Caco-2 (cell line): ENCODE measurements around the gene NLRP12. TPM values are rescaled to one million over a fixed set of nuclear protein-coding genes. Genes with fewer than 3 reads are reported as not detected.
"Not testable (repeated sequence)": the region's sequence is repeated elsewhere in the genome, so short reads cannot be mapped to it uniquely, and the experiment has no call there.

Source experiments
- BruUV-seq: library from RNA; stranded (reverse); fragments of 400-500 nt; replicated peaks from 2 replicates; lab custom pipeline; 2021; lab: Mats Ljungman, UMichigan
- CTCF ChIA-PET: fragments of 300-600 bp; sonication (Branson Sonifier 250); formaldehyde crosslinking; loops from one replicate; lab custom pipeline; 2022; ENCODE audit warnings: antibody characterized with exemption; lab: Charles Lee
- POLR2A ChIA-PET: fragments of 300-600 bp; sonication (Branson Sonifier 250); formaldehyde crosslinking; loops from one replicate; lab custom pipeline; 2022; ENCODE audit warnings: antibody characterized with exemption; lab: Charles Lee
- DNase-seq, 2 experiments: peaks; one replicate each; pipeline versions ENCODE4 v3.0.0 to v3.0.0-alpha.2; 2020 to 2022
- H3K27me3 ChIP-seq: replicated peaks from 2 replicates; pipeline ENCODE4 v1.6.0; 2011; ENCODE audit warnings: low read length; ENCODE audit not compliant: control insufficient read depth, insufficient read depth
- H3K36me3 ChIP-seq: 2 replicates; pipeline ENCODE4 v1.5.1; 2011; ENCODE audit warnings: low read length; ENCODE audit not compliant: control insufficient read depth, insufficient read depth
- H3K4me1 ChIP-seq: fragments of 250-450 bp; sonication (Bioruptor Pico); 2 replicates; pipeline ENCODE4 v1.5.1; 2020; ENCODE audit warnings: mild to moderate bottlenecking
- H3K4me3 ChIP-seq: 2 replicates; pipeline ENCODE4 v1.5.1; 2011; ENCODE audit warnings: low read depth, mild to moderate bottlenecking, control low read depth, low read length
- H3K9me3 ChIP-seq: fragments of 250-450 bp; sonication (Bioruptor Pico); 2 replicates; pipeline ENCODE4 v1.5.1; 2020; ENCODE audit warnings: mild to moderate bottlenecking, moderate library complexity
- H3K27ac Mint-ChIP-seq: one replicate; pipeline ENCODE4 v1.8.0; 2022; ENCODE audit warnings: mixed read lengths; ENCODE audit not compliant: unreplicated experiment
- H3K27me3 Mint-ChIP-seq: one replicate; pipeline ENCODE4 v1.8.0; 2022; ENCODE audit warnings: mixed read lengths; ENCODE audit not compliant: insufficient read depth, unreplicated experiment
- H3K36me3 Mint-ChIP-seq: one replicate; pipeline ENCODE4 v1.8.0; 2022; ENCODE audit warnings: mild to moderate bottlenecking, mixed read lengths; ENCODE audit not compliant: insufficient read depth, unreplicated experiment
- H3K4me1 Mint-ChIP-seq: one replicate; pipeline ENCODE4 v1.8.0; 2022; ENCODE audit warnings: low read depth, mixed read lengths; ENCODE audit not compliant: unreplicated experiment
- H3K4me3 Mint-ChIP-seq: one replicate; pipeline ENCODE4 v1.8.0; 2022; ENCODE audit warnings: mild to moderate bottlenecking, moderate library complexity, mixed read lengths; ENCODE audit not compliant: unreplicated experiment
- H3K9me3 Mint-ChIP-seq: one replicate; pipeline ENCODE4 v1.8.0; 2022; ENCODE audit warnings: mixed read lengths; ENCODE audit not compliant: unreplicated experiment
- CTCF ChIP-seq, 2 experiments: fragments of 200-600 bp in 1 of 2; IDR thresholded peaks; 1 replicate in 1 of 2; 2 replicates in 1 of 2; pipeline versions ENCODE4 v1.5.1 to v1.8.0; 2011 to 2022; ENCODE audit warnings: antibody characterized with exemption in 1 of 2, control low read depth in 1 of 2, inconsistent platforms in 1 of 2, low read depth in 1 of 2, low read length in 1 of 2, mild to moderate bottlenecking in 1 of 2, moderate library complexity in 1 of 2; ENCODE audit not compliant: insufficient read depth in 1 of 2, severe bottlenecking in 1 of 2, unreplicated experiment in 1 of 2
- intact Hi-C: fragments of 100-400 bp; cut with micrococcal nuclease; formaldehyde crosslinking; loops from one replicate; pipeline ENCODE4 v1.10.0; 2022; ENCODE audit not compliant: unreplicated experiment
- total RNA-seq: library from RNA; stranded (reverse); gene quantifications from 2 replicates; pipeline ENCODE4 v1.2.3, GENCODE V29; 2022

The NLRP12 gene
- total RNA-seq, 1 experiment from 2014 or later, result not detected

GRCh38 chr19:53870485-53870844 lies 46.4 kb upstream of the NLRP12 start:
- ChIA-PET POLR2A (no interaction called here), CTCF (no interaction called here)
- H3K4me3 Mint-ChIP-seq, result peak overlapping the region; percentile 24
- H3K36me3 Mint-ChIP-seq, result peaks cover 80% of the 10 kb centered on the region
- intact Hi-C loops, result no loop called here
- Histone ChIP-seq H3K36me3 (peaks cover 3% of the 10 kb centered on the region), H3K4me1 (peaks cover 16% of the 10 kb centered on the region), H3K9me3 (no peaks in the 10 kb centered on the region), H3K4me3 (no peak overlapping the region), H3K27me3 (no peaks in the 10 kb centered on the region)
- no peaks in the 10 kb centered on the region for H3K9me3 Mint-ChIP-seq
- no TSS peak for BruUV-seq
- DNase-seq, result no peak
- peaks cover 37% of the 10 kb centered on the region for H3K4me1 Mint-ChIP-seq
- H3K27ac Mint-ChIP-seq, result no peak overlapping the region
- H3K27me3 Mint-ChIP-seq, result no peaks in the 10 kb centered on the region
- no peak for TF ChIP-seq CTCF (IDR thresholded peaks at IDR 0.05; ENCODE audit: insufficient read depth in 1 of 2, low read depth in 1 of 2, low read length in 1 of 2, severe bottlenecking in 1 of 2, unreplicated experiment in 1 of 2)

- H3K36me3 ChIP-seq, H3K27me3 Mint-ChIP-seq, H3K9me3 Mint-ChIP-seq, CTCF ChIA-PET, BruUV-seq, DNase-seq, H3K27me3 ChIP-seq, H3K9me3 ChIP-seq, POLR2A ChIA-PET: not testable (repeated sequence)
- peaks cover 79% of the 10 kb centered on the region for H3K36me3 Mint-ChIP-seq
- H3K4me3 Mint-ChIP-seq, result peak overlapping the region; percentile 97
- intact Hi-C loops, result loop anchor here (1.0 to 5.0 kb wide), 2 partner anchors 9 to 267 kb away; partner anchors contain the start of gene CNOT3
- peak overlapping the region; percentile 100 for H3K27ac Mint-ChIP-seq
- peaks cover 40% of the 10 kb centered on the region for H3K4me1 Mint-ChIP-seq
- Histone ChIP-seq H3K4me1 (peaks cover 21% of the 10 kb centered on the region), H3K4me3 (peak overlapping the region; percentile 99)
Measured at GRCh38 chr19:53869805-53870484, 45.8 kb upstream of the NLRP12 start.

- no peaks in the 10 kb centered on the region for H3K9me3 ChIP-seq
- H3K4me3 Mint-ChIP-seq, result peak overlapping the region; percentile 97
- H3K9me3 Mint-ChIP-seq, result no peaks in the 10 kb centered on the region
- peaks cover 29% of the 10 kb centered on the region for H3K4me1 ChIP-seq
- H3K27ac Mint-ChIP-seq, result peak overlapping the region; percentile 100
- intact Hi-C loops, result loop anchor here (1.0 to 5.0 kb wide), 2 partner anchors 10 to 268 kb away; partner anchors contain the start of gene CNOT3
- peak overlapping the region; percentile 99 for H3K4me3 ChIP-seq
- BruUV-seq, result no TSS peak
- CTCF ChIA-PET, result interaction anchor here (0.9 to 2.8 kb wide), 4 partner anchors 10 to 161 kb away, joined by 3 to 29 read pairs (median 9); partner anchors contain the start of gene PRKCG
- TF ChIP-seq CTCF (IDR thresholded peaks at IDR 0.05; ENCODE audit: insufficient read depth in 1 of 2, low read depth in 1 of 2, low read length in 1 of 2, severe bottlenecking in 1 of 2, unreplicated experiment in 1 of 2), result peak in 1 of 2 experiments; percentile 25
- no peaks in the 10 kb centered on the region for H3K27me3 Mint-ChIP-seq
- POLR2A ChIA-PET, result interaction anchor here (0.8 to 2.4 kb wide), 3 partner anchors 10 to 268 kb away, joined by 4 to 37 read pairs (median 26); partner anchors contain the start of genes CNOT3 and PRKCG
- H3K36me3 Mint-ChIP-seq, result peaks cover 73% of the 10 kb centered on the region
- peak; percentile 91 to 95 for DNase-seq
- peaks cover 40% of the 10 kb centered on the region for H3K4me1 Mint-ChIP-seq
- H3K27me3 ChIP-seq, result no peaks in the 10 kb centered on the region
- H3K36me3 ChIP-seq, result peaks cover 3% of the 10 kb centered on the region
Measured at GRCh38 chr19:53868892-53869804, 45.0 kb upstream of the NLRP12 start.
